ENCODE results near the gene SVOPL. TPM values are rescaled to one million over a fixed set of nuclear protein-coding genes. Genes with fewer than 3 reads are reported as not detected.

SVOPL gene
- total RNA-seq, 1 experiment from 2014 or later = 0.78 TPM

DNA sequence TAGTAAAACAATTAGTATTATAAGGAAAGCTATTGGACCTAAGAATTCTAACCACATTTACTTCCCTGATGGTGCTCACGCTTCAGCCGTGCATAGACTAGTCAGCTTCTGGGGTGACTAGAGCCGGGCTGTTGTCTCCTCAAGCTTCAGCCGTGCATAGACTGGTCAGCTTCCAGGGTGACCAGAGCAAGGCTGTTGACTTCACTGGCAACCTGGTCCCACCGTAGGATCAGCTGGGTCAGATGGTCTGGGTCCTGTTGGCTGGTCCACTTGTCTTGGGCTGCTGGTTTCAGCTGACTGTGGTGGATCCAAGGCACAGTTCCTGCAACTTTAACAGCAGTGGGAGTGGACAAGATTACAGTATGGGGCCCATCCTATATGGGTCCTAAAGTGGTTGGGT, 141.7 kb downstream of the SVOPL start:
- no peaks in the 10 kb centered on the region for H3K27me3 Mint-ChIP-seq (ENCODE audit: unreplicated experiment)
- CTCF ChIA-PET = no interaction called here
- peaks cover 16% of the 10 kb centered on the region for H3K4me1 Mint-ChIP-seq (ENCODE audit: low read depth, unreplicated experiment)
- intact Hi-C loops (cut with micrococcal nuclease; ENCODE audit: unreplicated experiment) = no loop called here
- no peak for DNase-seq
- H3K27ac Mint-ChIP-seq (ENCODE audit: unreplicated experiment) = no peak overlapping the region
- H3K9me3 Mint-ChIP-seq (ENCODE audit: low read depth, unreplicated experiment) = peaks cover 2% of the 10 kb centered on the region
- peaks cover 8% of the 10 kb centered on the region for H3K36me3 Mint-ChIP-seq (ENCODE audit: insufficient read depth, unreplicated experiment)
- no peak for TF ChIP-seq CTCF (IDR thresholded peaks at IDR 0.05; ENCODE audit: unreplicated experiment)
- H3K4me3 Mint-ChIP-seq (ENCODE audit: low read depth, unreplicated experiment) = no peak overlapping the region
- BruUV-seq (replicated peaks) = no TSS peak

- Mint-ChIP-seq H3K36me3 (ENCODE audit: insufficient read depth, unreplicated experiment) (peaks cover 4% of the 10 kb centered on the region), H3K4me3 (ENCODE audit: low read depth, unreplicated experiment) (no peak overlapping the region), H3K27ac (ENCODE audit: unreplicated experiment) (no peak overlapping the region), H3K27me3 (ENCODE audit: unreplicated experiment) (no peaks in the 10 kb centered on the region), H3K4me1 (ENCODE audit: low read depth, unreplicated experiment) (no peaks in the 10 kb centered on the region), H3K9me3 (ENCODE audit: low read depth, unreplicated experiment) (no peaks in the 10 kb centered on the region)
- no peak for TF ChIP-seq CTCF (IDR thresholded peaks at IDR 0.05; ENCODE audit: unreplicated experiment)
- CTCF ChIA-PET = no interaction called here
- intact Hi-C loops (cut with micrococcal nuclease; ENCODE audit: unreplicated experiment) = no loop called here
- no TSS peak for BruUV-seq (replicated peaks)
- DNase-seq = no peak
These were observed 144.2 kb downstream of the SVOPL start for GRCh38 chr7:138556771-138557484.

GRCh38 chr7:138555684-138556083, 145.5 kb downstream of the SVOPL start:
- BruUV-seq (replicated peaks) = no TSS peak

GRCh38 chr7:138554674-138555073, 146.5 kb downstream of the SVOPL start:
- intact Hi-C loops (cut with micrococcal nuclease; ENCODE audit: unreplicated experiment) = no loop called here

More at GRCh38 chr7:138555684-138556083, 145.5 kb downstream of the SVOPL start:
- intact Hi-C loops (cut with micrococcal nuclease; ENCODE audit: unreplicated experiment) = no loop called here
- CTCF ChIA-PET = no interaction called here
- Mint-ChIP-seq H3K9me3 (ENCODE audit: low read depth, unreplicated experiment) (no peaks in the 10 kb centered on the region), H3K4me1 (ENCODE audit: low read depth, unreplicated experiment) (no peaks in the 10 kb centered on the region), H3K36me3 (ENCODE audit: insufficient read depth, unreplicated experiment) (peaks cover 4% of the 10 kb centered on the region), H3K27ac (ENCODE audit: unreplicated experiment) (no peak overlapping the region), H3K4me3 (ENCODE audit: low read depth, unreplicated experiment) (no peak overlapping the region), H3K27me3 (ENCODE audit: unreplicated experiment) (no peaks in the 10 kb centered on the region)
- no peak for TF ChIP-seq CTCF (IDR thresholded peaks at IDR 0.05; ENCODE audit: unreplicated experiment)
- no peak for DNase-seq

More at GRCh38 chr7:138554674-138555073, 146.5 kb downstream of the SVOPL start:
- no peak for TF ChIP-seq CTCF (IDR thresholded peaks at IDR 0.05; ENCODE audit: unreplicated experiment)
- CTCF ChIA-PET = no interaction called here
- Mint-ChIP-seq H3K27me3 (ENCODE audit: unreplicated experiment) (no peaks in the 10 kb centered on the region), H3K27ac (ENCODE audit: unreplicated experiment) (no peak overlapping the region), H3K36me3 (ENCODE audit: insufficient read depth, unreplicated experiment) (peaks cover 4% of the 10 kb centered on the region), H3K4me1 (ENCODE audit: low read depth, unreplicated experiment) (no peaks in the 10 kb centered on the region), H3K9me3 (ENCODE audit: low read depth, unreplicated experiment) (no peaks in the 10 kb centered on the region), H3K4me3 (ENCODE audit: low read depth, unreplicated experiment) (no peak overlapping the region)
- no TSS peak for BruUV-seq (replicated peaks)
- no peak for DNase-seq

Data from Calu3 (cell line).